Measurements from ENCODE around the gene TMEM231.
"Not testable (repeated sequence)": the region's sequence is repeated elsewhere in the genome, so short reads cannot be mapped to it uniquely, and the experiment has no call there.

Gene TMEM231

DNA sequence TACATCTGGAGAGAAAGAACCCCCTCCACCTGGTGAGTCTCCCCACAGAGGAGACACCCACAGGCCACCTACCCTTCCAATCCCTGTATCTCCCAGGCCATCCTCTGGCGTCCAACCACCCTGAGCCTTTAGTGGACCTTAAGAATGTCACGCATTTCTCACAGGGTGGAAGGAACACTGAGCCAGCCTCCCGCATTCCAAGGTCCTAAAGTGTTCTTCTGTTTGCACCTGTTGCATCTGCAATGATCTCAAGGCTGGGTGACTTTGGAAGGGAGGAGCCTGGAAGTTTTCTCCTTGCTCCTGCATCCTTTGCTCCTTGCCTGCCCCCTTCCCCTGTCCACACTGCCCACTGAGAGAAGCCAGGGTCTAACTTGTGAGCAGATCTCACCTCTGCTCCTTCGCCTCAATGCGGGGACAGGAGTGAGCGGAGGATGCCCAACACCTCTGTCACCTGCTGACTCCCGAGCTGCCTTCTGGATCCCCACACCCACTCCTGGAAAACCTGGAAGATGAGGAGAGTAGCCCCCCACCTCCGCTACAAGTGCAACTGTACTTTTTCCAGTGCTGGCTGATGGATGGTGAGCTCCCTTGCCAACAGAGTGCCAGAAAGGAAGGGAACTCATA lies 23.8 kb downstream of the TMEM231 start:
- no peak for DNase-seq (ENCODE audit: low read depth)

DNA sequence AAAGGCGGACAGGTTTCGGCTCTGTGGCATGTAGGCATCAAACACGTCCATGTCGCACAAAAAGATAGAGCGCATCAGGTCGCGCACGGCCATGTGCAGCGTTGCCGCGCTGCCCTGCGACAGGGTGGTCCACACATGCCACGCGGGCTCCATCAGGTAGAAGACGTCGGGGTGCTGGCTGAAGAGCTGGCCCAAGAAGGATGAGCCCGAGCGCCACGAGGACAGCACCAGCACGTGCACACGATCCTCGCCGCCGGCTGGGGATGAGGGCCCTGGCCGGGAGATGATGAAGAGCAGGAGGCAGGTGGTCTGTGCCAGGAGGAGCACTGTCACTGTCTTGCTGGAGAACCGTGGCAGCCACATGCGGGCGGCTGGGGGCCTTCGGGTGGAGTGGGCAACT lies 26.1 kb downstream of the TMEM231 start:
- DNase-seq (ENCODE audit: low read depth), result no peak

DNA sequence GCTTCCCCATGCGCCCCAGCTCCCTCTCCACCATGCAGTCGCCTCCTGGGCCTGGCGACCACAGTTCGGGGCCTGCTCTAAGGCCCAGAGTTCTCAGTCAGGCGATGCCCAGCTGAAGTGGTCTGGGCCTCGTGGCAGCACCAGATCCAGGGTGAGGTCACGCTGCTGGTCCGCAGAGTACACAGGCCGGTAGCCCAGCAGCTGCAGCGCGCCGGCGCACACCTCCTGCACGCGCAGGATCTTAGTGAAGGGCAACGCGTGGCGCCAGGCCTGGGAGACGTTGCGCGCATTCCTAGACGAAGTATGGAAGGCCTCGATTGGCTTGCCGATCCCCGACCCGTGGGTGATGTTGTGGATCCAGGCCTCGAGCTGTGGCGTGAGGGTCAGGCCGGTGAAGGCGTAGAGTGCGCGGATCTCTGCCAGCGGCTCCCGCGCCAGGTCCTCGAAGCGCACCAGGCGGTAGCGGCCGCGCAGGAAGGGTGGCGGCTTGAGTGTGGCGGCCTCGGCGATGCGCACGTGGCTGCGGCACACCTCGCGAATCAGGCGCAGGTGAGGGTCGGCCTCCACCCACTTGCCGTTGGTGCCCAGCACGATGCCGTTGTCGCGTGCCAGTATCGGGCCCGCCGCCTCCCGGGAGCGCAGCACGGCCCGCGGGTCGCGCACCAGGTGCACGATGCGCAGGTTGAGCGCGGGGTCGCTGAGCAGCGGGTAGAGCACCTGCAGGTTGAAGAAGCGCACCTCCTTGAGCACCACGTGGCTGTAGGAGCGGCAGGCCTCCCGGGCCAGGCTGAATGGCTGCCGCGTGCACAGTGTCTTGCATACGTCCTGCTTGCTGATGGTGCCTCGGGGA lies 26.8 kb downstream of the TMEM231 start:
- no peak for DNase-seq (ENCODE audit: low read depth)

DNA sequence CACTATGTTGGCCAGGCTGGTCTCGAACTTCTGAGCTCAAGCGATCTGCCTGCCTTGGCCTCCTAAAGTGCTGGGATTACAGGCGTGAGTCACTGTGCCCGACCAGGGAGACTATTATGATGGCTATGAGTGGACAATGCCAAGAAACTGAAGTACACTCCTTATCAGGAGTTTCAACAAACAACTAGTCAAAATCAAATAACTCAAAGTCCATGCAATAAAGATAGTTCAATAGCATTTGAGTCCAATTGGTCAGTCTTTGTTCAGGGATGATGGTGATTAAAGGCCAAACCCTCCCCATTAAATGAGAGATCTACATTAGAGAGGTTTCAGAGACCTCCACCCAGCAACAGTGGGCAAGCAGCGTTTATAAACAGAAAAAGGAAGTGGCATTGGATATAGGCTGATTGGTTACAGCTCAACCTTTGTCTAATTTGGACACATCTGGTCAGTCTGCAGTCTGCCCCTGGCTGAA lies 28.2 kb downstream of the TMEM231 start:
- DNase-seq (ENCODE audit: low read depth), result no peak

DNA sequence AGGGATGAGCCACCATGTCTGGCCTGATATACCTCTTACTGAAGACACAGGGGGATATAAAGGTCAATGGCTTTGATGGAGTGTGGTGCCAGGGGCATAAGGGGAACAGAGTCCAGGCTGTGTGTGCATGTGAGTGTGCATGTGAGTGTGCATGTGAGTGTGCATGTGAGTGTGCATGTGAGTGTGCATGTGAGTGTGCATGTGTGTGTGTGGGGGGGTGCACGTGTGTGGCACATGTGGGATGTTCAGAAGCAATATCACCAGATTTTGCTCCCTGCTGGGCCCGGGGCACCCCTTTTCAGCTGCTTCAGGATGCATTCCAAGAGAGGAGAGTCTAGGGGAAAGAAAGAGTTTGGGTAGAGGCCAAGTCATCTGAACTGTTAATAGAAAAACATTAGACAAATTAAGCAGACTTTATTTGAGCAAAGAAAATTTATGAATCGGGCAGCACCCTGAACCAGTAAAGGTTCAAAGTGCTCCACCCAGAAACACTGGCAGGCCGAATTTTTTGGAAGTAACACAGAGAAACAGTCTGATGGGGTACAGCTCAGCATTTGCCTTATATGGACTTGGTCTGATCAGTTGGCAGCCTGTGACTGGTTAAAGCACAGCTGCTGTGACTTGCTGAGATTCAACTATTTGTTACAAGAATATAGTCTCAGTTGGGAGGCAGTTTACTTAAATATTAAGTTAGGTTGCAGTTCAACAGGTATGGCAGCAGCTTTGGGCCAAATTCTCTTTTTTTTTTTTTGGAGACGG lies 29.8 kb downstream of the TMEM231 start:
- DNase-seq (ENCODE audit: low read depth), result no peak

DNA sequence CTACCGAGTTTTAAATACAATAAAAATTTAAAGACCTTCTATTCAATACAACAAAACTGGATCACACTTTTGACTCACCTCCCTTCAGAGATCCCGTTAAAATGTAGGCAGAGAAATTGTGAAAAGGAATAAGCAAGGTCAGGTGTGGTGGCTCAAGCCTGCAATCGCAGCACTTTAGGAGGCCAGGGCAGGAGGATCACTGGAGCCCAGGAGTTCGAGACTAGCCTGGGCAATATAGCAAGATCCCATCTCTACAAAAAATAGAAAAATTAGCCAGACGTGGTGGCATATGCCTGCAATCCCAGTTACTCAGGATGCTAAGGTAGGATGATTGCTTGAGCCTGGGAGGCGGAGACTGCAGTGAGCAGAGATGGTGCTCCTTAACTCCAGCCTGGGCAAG lies 36.9 kb downstream of the TMEM231 start:
- DNase-seq (ENCODE audit: low read depth), result no peak

DNA sequence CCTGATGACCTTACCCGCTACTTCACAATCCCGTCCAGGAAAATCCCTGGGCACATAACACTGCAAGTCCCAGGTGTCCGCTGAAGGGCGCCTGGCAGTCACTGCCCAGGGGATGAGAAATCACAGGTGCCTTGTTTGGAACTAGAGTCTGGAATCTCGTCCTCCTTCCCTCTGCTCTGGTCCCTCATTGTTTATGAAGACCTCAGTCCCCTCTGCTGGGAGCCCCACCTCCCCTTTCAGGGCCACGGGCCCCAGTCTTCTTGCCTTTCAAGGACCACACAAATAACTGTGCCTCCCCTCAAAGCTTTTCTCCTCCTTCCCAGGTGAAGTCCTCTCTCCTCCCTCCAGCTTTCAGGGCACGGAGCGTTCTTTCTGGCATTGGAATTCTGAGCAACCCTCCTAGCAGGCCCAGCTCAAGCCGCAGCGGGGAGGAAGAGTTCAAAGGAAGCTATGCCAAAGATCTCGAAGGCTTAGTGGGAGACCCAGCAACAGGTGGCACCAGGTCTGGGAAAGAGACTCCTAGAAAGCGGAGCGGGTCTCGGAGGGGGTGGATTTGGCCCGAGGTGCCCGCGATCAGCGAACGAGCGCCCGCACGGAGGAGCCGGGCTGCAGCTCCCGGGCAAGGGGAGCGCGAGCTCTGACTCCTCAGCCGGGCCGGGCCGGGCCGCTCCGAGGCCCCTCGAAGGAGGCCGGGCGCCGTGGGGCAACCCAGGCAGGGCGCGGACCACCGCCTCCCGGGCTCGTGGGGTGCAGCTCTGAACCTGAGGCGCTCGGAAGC lies 39.7 kb downstream of the TMEM231 start:
- DNase-seq (ENCODE audit: low read depth), result not testable (repeated sequence)

DNA sequence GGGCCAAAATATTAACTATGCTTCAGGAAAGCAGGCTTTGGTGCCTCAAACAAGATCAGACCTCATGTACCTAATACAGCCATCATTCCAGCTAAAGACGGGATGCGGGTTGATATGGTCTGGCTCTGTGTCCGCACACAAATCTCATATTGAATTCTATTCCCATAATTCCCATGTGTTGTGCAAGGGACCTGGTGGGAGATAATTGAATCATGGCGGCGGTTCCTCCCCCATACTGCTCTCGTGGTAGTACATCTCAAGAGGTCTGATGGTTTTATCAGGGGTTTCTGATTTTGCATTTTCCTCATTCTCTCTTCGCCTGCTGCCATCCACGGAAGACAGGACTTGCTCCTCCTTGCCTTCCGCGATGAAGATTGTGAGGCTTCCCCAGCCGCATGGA lies 41.8 kb downstream of the TMEM231 start:
- no peak for DNase-seq (ENCODE audit: low read depth)

DNA sequence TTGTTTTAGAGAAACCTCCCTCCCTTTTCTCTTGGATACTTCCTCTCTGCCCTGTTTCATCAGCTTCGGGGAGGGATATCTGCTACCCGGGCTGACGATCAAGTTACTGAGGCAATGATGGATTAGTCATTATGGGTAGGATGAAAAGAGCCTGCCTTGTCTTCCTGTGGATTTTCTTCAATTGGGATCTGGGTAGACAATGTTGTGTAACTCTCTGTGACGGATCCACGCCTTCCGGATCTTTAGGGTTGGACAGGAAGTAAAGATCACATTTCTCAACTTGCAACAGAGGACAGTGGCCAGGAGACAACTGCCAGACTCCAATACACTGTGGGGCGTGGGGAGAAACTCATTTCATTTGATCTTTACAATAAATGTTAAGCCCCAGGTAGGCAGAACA lies 49.5 kb downstream of the TMEM231 start:
- no peak for DNase-seq (ENCODE audit: low read depth)

DNA sequence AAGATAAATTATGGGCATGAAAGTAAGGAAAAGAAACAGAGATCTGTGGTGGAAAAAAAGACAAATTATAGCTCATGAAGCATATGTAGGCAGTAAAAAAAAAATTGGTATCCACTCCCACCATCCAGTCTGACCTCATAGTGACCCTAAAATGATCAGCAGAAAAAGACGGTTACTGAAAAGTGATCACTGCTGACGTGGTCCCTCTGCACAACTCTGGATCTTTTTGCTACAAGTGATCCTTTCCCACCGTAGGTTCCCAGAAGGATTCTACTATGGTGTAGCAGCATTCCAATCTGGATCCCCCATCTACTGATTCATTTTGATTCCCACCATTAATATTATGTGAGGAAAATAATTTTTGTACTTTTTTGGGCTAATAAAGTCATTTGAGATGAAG lies 49.9 kb downstream of the TMEM231 start:
- DNase-seq (ENCODE audit: low read depth), result no peak

DNA sequence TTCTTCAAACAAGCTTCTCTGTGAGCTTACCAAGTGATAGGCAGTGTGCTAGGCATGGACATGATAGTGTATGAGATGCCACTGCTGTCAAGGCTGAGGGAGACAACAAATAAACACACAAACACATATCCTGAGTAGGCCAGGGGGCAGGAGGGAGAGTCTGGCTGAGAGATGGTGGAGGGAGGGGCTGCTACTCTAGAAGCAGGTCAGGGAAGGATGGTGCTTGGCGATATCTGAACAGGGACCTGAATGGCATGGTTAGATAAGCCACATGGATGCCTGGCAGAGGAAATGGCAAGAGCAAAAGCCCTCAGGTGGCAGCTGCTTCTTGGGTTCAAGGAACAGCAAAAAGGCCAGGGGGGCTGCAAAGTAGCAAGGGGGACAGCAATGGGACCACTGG lies 52.3 kb downstream of the TMEM231 start:
- no peak for DNase-seq (ENCODE audit: low read depth)

DNA sequence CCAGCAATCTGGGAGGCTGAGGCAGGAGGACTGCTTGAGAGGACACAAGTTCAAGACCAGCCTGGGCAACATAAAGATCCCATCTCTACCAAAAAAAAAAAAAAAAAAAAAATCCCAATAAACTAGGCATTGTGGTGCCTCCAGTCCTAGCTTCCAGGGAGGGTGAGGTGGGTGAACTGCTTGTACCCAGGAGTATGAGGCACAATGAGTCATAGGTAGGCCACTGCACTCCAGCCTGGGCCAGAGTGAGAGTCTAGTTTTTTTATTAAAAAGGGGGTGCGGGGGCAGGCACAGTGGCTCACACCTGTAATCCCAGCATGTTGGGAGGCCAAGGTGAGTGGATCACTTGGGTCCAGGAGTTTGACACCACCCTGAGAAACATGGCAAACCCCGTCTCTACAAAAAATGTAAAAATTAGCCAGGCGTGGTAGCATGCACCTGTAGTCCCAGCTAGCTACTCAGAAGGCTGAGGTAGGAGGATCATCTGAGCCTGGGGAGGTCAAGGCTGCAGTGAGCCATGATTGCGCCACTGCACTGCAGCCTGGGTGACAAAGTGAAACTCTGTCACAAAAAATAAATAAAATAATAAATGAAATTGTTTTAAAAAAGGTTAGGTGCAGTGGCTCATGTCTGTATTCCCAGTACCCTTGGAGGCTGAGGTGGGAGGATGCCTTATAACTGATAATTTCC lies 53.0 kb downstream of the TMEM231 start:
- no peak for DNase-seq (ENCODE audit: low read depth)

DNA sequence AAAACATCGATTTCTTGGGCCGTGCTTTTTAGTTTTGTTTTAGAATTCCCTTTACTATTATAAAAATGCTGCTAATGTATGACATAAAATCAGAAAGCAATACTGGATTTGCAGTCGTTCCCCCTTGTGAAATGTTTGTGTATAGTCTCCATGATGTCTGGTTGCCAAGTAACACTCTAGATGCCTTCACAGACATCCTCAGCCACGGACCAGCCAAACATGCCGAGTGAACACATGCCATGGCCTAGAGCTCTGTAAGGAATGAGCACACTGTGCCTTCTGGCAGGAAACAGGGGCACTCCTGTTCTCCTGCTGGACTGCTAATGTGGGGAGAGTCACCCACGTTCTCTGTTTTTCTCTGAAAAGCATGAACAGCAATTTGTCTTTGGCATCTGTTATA lies 54.2 kb downstream of the TMEM231 start:
- not testable (repeated sequence) for DNase-seq (ENCODE audit: low read depth)

DNA sequence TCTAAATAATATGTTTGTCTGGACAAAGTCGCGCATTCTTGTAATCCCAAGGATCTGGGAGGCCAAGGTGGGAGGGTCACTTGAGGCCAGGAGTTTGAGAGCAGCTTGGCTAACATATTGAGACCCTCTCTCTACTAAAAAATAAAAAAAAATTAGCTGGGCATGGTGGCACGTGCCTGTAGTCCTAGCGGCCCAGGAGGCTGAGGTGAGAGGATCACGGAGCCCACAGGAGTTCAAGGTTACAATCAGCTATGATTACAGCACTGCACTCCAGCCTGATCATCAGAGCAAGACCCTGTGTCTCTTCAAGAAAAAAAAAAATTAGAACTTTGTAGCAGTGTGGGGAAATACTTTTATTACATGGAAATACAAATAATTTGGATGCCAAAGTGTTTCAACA lies 54.7 kb downstream of the TMEM231 start:
- DNase-seq (ENCODE audit: low read depth), result no peak

DNA sequence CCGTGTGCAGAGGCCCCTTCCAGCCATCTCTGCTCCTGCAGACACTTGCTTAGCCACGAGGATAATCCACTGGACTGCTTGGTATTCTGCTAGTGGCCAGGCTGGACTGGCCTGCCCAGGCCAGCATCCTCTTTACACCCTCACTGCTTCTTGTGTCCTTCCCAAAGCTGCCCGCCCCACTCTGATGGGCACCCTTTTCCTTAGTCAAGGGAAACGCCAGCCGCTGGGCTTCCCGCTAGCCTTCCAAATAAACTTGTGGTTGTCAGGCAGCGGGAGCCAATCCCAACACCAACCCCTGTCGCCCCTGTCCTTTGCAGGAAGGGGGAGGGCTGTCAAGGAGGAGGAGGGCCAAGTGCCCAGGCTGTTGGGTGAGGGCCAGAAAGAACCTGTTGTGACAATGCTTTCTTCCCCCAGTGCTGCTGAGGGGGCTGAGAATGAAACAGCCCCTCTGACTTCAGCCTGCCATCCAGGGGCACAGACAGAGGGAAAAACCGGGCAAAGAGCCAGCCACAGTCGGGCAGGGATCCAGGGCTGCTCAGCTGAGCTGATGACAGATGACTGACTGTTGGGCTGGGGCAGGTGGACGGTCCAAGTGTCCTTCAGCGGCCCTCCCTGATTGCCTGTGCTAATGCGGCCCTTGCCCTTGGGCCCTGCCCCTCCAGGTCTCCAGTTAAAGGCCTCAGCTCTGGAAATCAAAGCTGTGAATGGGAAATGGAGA lies 57.3 kb downstream of the TMEM231 start:
- not testable (repeated sequence) for DNase-seq (ENCODE audit: low read depth)

DNA sequence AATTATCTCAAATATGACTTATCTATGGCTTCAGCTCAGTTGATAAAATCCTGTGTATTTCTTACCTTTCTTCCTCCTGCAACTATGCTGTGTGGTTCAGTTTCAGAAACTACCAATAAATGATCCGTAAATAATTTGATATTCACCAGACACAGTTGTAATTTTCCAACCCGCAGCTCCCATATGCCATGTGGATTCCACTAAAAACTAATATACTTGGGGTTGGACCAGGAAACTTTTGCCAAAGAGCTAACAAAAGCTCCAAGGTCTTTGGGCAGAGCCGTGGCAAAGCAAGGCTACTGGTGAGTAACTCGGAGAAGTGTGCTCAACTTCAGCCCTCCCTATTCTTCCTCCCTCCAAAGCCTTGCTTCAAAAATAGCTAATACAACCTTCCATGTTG lies 58.5 kb downstream of the TMEM231 start:
- DNase-seq (ENCODE audit: low read depth), result no peak

DNA sequence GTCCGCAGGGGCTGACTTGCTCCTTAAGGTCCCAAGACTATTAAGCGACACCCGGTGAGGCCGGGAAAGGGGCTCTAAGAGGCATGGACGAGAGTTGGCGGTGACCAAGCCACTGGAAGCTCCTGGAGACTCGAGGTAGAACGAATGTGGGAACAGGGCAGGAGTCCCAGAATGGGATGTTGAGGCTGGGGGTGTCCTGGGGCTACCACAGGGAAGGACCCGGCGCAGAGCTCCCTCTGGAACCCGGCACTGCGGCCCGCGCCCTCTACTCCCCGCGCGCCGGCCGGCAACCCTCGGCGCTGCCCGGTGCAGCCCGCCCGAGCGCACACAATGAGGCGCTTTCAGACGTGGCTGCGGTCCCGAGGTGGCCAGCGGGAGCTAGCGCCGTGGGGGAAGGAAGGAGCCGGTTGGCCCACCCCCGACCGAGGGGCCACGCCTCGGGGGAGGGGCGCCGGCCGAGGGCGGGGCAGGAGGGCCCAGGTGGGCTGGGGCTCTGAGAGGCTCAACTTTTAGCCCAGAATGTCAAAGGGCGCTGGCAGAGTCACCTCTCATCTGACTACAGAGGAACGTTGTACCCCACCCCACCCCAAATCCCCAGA lies 60.9 kb downstream of the TMEM231 start, which contains the start of gene CHST6:
TSS of gene CHST6 (minus strand) at position 366 of the 599 bp plus-strand sequence. CDS start 15,613 bp downstream, outside the sequence.
- no peak for DNase-seq (ENCODE audit: low read depth)

DNA sequence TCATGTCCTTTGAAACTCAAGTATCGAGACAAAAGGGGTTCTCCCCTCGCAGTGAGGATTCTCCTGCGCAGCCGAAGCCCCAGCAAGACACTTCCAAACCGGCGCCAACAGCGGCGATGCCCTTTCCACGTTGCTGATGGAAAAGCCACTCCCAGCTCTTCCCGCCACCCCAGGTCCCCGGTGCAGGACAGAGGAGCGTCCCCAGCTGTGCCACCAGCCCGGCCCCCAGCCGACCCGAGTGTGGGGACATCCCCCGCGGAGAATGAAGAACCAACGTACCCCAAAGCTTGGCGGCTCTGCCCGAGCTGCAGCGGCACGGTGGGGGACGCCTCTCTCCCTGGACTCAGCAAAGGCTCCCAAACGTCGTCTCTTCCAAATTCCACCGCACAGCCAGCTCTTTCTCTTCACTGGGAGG lies 61.4 kb downstream of the TMEM231 start:
- DNase-seq (ENCODE audit: low read depth), result no peak

DNA sequence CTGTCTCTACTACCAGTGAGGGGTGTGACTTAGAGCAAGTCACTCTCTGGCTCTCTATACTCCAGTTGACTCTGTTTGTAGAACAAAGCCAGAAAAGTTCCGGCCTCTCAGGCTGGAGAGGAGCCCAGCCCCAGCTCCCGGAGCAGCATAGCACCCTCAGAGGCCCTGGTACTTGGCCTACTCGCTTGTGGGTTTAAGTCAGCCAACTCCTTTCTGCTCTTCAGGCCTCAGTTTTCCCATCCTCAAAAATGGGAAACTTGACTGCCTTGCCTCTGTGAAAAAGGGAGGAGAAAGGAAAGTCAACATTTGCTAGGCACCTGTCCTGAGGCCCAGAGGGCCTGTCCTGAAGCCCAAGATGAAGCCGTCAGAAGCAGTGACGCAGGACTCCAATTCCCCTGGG lies 61.9 kb downstream of the TMEM231 start:
- DNase-seq (ENCODE audit: low read depth), result no peak

DNA sequence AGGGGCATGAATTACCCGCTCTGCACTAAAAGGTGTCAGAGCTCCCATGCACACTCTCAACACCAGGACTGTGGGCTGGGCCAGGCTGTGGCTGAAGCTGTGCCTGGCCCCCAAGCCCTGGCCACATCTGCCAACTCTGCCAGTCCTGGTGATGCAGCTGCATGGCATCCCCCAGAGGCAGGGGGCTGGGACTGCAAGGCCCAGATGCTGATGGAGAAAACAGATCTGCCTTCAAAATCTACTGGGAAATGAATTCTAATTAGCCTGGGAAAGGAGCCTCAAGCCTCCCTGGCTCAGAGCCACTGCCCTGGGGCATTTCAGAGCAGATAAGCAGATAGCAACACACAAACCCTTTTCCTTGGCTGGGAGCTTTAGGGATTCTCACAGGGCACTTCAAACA lies 64.2 kb downstream of the TMEM231 start:
- DNase-seq (ENCODE audit: low read depth), result no peak
